GM12864 (cell line): ENCODE results near the gene GAS5.

Experiments used
- DNase-seq: peaks from one replicate; pipeline ENCODE4 v3.0.0-alpha.2; 2011; ENCODE audit warnings: low read depth
- H3K4me3 ChIP-seq: 2 replicates; pipeline ENCODE4 v1.5.1; 2011; ENCODE audit warnings: mild to moderate bottlenecking, low read depth, low read length, control low read depth
- TF ChIP-seq, protein P1 (sequence below): IDR thresholded peaks from 2 replicates; pipeline ENCODE4 v1.5.1; 2011; ENCODE audit warnings: low read depth, mild to moderate bottlenecking, moderate library complexity, low read length, control low read depth, inconsistent platforms; ENCODE audit errors: missing control alignments

The GAS5 gene

DNA sequence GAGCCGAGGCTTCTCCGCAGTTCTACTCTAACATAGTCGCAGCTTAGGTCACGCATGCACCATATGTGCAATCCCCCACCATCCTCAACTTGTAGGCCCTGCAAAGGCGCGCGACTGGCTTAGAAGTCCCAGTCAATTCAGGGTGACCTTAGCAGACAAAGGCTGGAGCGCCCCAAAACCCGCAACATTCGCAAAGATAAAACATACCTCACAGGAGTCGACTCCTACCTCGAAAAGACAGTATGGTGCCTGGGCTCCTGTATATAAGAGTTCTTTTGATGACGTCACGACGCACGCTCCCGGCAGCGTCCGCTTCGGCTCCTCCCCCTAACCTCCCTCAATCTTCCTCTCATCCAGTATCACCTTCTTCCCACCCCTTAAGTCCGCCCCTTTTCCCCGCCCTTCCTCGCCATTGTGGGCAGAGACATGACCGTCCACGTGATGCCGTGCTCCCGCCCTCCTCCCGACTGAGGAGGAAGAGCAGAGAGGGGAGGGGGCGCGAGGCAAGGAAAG lies at the start of gene GAS5:
TSS of gene GAS5 (minus strand) at position 237 of the 513 bp plus-strand sequence.
- DNase-seq, result peak; percentile 99
- TF ChIP-seq, protein P1, sequence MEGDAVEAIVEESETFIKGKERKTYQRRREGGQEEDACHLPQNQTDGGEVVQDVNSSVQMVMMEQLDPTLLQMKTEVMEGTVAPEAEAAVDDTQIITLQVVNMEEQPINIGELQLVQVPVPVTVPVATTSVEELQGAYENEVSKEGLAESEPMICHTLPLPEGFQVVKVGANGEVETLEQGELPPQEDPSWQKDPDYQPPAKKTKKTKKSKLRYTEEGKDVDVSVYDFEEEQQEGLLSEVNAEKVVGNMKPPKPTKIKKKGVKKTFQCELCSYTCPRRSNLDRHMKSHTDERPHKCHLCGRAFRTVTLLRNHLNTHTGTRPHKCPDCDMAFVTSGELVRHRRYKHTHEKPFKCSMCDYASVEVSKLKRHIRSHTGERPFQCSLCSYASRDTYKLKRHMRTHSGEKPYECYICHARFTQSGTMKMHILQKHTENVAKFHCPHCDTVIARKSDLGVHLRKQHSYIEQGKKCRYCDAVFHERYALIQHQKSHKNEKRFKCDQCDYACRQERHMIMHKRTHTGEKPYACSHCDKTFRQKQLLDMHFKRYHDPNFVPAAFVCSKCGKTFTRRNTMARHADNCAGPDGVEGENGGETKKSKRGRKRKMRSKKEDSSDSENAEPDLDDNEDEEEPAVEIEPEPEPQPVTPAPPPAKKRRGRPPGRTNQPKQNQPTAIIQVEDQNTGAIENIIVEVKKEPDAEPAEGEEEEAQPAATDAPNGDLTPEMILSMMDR, result no peak

GRCh38 chr1:173917149-173917548 lies 49.4 kb upstream of the GAS5 start, which contains the start of gene SERPINC1:
TSS of gene SERPINC1 (minus strand) at chr1:173917327. CDS start at chr1:173917259, 68 bp downstream.
- DNase-seq, result no peak
- TF ChIP-seq, protein P1, result no peak
- no peak within 1 kb of the TSS for H3K4me3 ChIP-seq

More for the DNA sequence above, at the start of gene GAS5:
- H3K4me3 ChIP-seq, result peak within 1 kb of the TSS; percentile 93

- TF ChIP-seq, protein P1, result no peak
- H3K4me3 ChIP-seq, result no peak overlapping the region
- no peak for DNase-seq
Observed at GRCh38 chr1:173916667-173917066, 48.9 kb upstream of the GAS5 start.

DNA sequence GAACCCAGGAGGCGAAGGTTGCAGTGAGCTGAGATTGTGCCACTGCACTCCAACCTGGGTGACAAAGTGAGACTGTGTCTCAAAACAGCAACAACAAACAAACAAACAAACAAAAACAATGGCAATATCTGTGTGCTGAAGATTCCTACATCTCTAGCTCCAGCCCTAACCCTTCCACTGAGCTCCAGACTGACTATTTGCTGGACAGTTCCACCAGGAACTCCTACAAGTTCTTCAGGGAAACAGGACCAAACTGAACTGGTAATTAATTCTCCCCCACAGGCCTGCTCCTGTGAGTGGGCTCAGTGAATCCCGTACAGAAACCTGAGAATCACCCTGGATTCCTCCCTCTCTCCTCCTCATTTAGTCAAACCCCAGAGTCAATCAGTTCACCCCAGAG lies 47.8 kb upstream of the GAS5 start:
- DNase-seq, result no peak
- no peak overlapping the region for H3K4me3 ChIP-seq
- TF ChIP-seq, protein P1, result no peak

DNA sequence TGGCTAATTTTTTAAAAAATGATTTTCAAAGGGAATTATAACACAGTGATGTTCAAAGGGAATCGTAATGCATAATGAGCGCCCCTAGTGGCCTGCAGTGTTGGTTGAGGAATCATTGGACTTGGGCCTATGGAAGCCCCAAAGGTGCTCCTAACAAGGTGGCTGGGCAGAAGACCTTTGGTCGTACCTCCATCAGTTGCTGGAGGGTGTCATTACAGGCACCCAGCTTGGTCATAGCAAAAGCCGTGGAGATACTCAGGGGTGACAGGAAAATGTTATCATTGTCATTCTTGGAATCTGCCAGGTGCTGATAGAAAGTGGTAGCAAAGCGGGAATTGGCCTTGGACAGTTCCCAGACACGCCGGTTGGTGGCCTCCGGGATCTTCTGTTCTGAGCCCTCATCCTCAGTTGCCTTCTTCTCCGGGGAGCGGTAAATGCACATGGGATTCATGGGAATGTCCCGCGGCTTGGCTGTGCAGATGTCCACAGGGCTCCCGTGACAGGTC lies 46.6 kb upstream of the GAS5 start:
- H3K4me3 ChIP-seq, result no peak overlapping the region
- DNase-seq, result no peak

DNA sequence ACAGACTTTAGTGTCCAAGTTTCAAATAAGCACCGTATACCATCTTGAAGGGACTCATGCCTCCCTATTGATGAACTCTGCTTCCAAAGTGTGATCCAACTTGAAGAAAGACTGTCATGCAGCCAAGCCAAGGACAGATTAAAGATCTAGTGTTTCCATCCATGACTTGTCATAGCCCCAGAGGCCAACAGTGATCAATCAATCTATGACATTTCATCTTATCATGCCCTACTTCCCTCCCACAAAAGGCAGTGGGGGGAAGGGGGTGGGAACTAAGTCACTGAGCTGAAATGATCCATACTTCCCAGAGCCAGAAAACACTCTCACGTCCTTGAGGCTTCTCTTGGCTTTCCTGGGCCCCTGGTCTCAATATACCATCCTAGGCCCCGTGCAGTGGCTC lies 45.3 kb upstream of the GAS5 start:
- DNase-seq, result no peak
- TF ChIP-seq, protein P1, result no peak
- H3K4me3 ChIP-seq, result no peak overlapping the region

More for the DNA sequence above, 46.6 kb upstream of the GAS5 start:
- TF ChIP-seq, protein P1, result peak; percentile 87
